GM12878 (cell line): ENCODE measurements around the gene ICE2. TPM values are rescaled to one million over a fixed set of nuclear protein-coding genes. Genes with fewer than 3 reads are reported as not detected.

Source experiments
- ATAC-seq: fragments of 200-7000 bp; cut with Tn5 transposase; 3 replicates; pipeline ENCODE4 v1.9.1; 2020; ENCODE audit warnings: mild to moderate bottlenecking, moderate library complexity
- BruUV-seq: library from RNA; stranded (reverse); fragments of 400-500 nt; replicated peaks from 2 replicates; lab custom pipeline; 2021; lab: Mats Ljungman, UMichigan
- CTCF ChIA-PET: fragments of 300-600 bp; sonication (Branson Sonifier 250); formaldehyde crosslinking; extraction: SDS; loops from one replicate; lab custom pipeline; 2021; ENCODE audit warnings: inconsistent platforms; lab: Yijun Ruan, JAX
- POLR2A ChIA-PET: fragments of 350-600 bp; formaldehyde crosslinking; extraction: SDS; loops from one replicate; lab custom pipeline; 2021; ENCODE audit warnings: inconsistent platforms; lab: Charles Lee
- RAD21 ChIA-PET: fragments of 300-600 bp; sonication (Branson Sonifier 250); formaldehyde crosslinking; loops from one replicate; lab custom pipeline; 2023; ENCODE audit warnings: antibody characterized with exemption; ENCODE audit not compliant: unreplicated experiment; lab: Charles Lee
- SMC1A ChIA-PET: fragments of 300-600 bp; sonication (Branson Sonifier 250); formaldehyde crosslinking; loops from one replicate; lab custom pipeline; 2023; ENCODE audit not compliant: unreplicated experiment, uncharacterized antibody; lab: Charles Lee
- DNase-seq: peaks from one replicate; pipeline ENCODE4 v3.0.0-alpha.2; 2011; ENCODE audit warnings: low read depth, low spot score
- FAIRE-seq: peaks from 3 replicates; lab custom pipeline; 2011; peaks lifted over from hg19 to GRCh38; lab: Jason Lieb, UNC
- H2AFZ ChIP-seq: 2 replicates; pipeline ENCODE4 v1.6.0; 2011; ENCODE audit warnings: low read depth, low read length, control low read depth; ENCODE audit not compliant: control insufficient read depth
- H3K27ac ChIP-seq: 2 replicates; pipeline ENCODE4 v1.5.1; 2011; ENCODE audit warnings: control low read depth; ENCODE audit not compliant: control insufficient read depth, insufficient read depth
- H3K27me3 ChIP-seq, 2 experiments: replicated peaks in 1 of 2; 2 replicates each; pipeline versions ENCODE4 v1.6.0 to v1.6.1; 2011; ENCODE audit warnings: low read length in 1 of 2; ENCODE audit not compliant: control insufficient read depth in 2 of 2, insufficient read depth in 2 of 2
- H3K36me3 ChIP-seq, 2 experiments: 2 replicates each; pipeline ENCODE4 v1.5.1; 2011; ENCODE audit warnings: low read length in 1 of 2; ENCODE audit not compliant: control insufficient read depth in 2 of 2, insufficient read depth in 2 of 2
- H3K4me1 ChIP-seq: 2 replicates; pipeline ENCODE4 v1.6.1; 2011; ENCODE audit warnings: mild to moderate bottlenecking, low read length, moderate library complexity, mixed read lengths; ENCODE audit not compliant: control insufficient read depth, insufficient read depth
- H3K4me2 ChIP-seq: 2 replicates; pipeline ENCODE4 v1.6.0; 2011; ENCODE audit warnings: control low read depth; ENCODE audit not compliant: control insufficient read depth, insufficient read depth
- H3K4me3 ChIP-seq: fragments of 200-600 bp; sonication (generic); 2 replicates; pipeline ENCODE4 v1.5.1; 2016
- H3K79me2 ChIP-seq: 2 replicates; pipeline ENCODE4 v1.6.0; 2011; ENCODE audit warnings: low read length; ENCODE audit not compliant: control insufficient read depth, insufficient read depth
- H3K9ac ChIP-seq: 2 replicates; pipeline ENCODE4 v1.8.0; 2011; ENCODE audit warnings: low read length, control low read depth, mixed read lengths; ENCODE audit not compliant: control insufficient read depth, insufficient read depth
- H3K9me3 ChIP-seq: replicated peaks from 3 replicates; pipeline ENCODE4 v1.5.1; 2011; ENCODE audit warnings: mild to moderate bottlenecking, low read length; ENCODE audit not compliant: control insufficient read depth, insufficient read depth
- H4K20me1 ChIP-seq: 2 replicates; pipeline ENCODE4 v1.6.0; 2011; ENCODE audit not compliant: control insufficient read depth, insufficient read depth
- CEBPB ChIP-seq, 2 experiments: fragments of 150-350 bp in 1 of 2; IDR thresholded peaks; 2 replicates each; pipeline ENCODE4 v1.6.1; 2012 to 2014; ENCODE audit warnings: low read depth in 2 of 2, low read length in 2 of 2, borderline replicate concordance in 1 of 2, inconsistent platforms in 1 of 2
- KLF5 ChIP-seq: fragments of 450-650 bp; IDR thresholded peaks from 2 replicates; pipeline ENCODE4 v1.6.1; 2014; ENCODE audit warnings: mild to moderate bottlenecking; ENCODE audit not compliant: partially characterized antibody
- LARP7 ChIP-seq: fragments of 450-650 bp; IDR thresholded peaks from 2 replicates; pipeline ENCODE4 v1.6.1; 2017; ENCODE audit warnings: mild to moderate bottlenecking
- NBN ChIP-seq: fragments of 450-650 bp; IDR thresholded peaks from 2 replicates; pipeline ENCODE4 v1.6.1; 2016
- SPI1 ChIP-seq: IDR thresholded peaks from 2 replicates; pipeline ENCODE4 v1.6.1; 2011; ENCODE audit warnings: low read depth, mild to moderate bottlenecking, low read length, moderate library complexity, borderline replicate concordance; ENCODE audit not compliant: insufficient read depth
- STAT3 ChIP-seq: IDR thresholded peaks from 2 replicates; pipeline ENCODE4 v1.6.1; 2011; ENCODE audit warnings: low read depth, low read length, improper control_type of control experiment
- TBL1XR1 ChIP-seq: IDR thresholded peaks from 2 replicates; pipeline ENCODE4 v1.6.1; 2012; ENCODE audit warnings: low read depth, low read length, improper control_type of control experiment
- in situ Hi-C: fragments of 300-500 bp; cut with MboI; formaldehyde crosslinking; loops from 9 replicates; pipeline ENCODE4 v1.14.3; 2018; ENCODE audit warnings: mixed read lengths
- intact Hi-C: fragments of 100-400 bp; cut with micrococcal nuclease; formaldehyde crosslinking; loops from one replicate; pipeline ENCODE4 v1.14.2; 2022; ENCODE audit not compliant: unreplicated experiment
- polyA plus RNA-seq, 11 experiments: library from polyadenylated mRNA; depleted of rRNA in 4 of 11; unstranded in 6 of 11; stranded (reverse) in 5 of 11; fragments of >200 nt; fragmentation: Nextera tagmentation in 4 of 11; fragmentation: Illumina TruSeq in 1 of 11; extraction: Ambion mirVana in 4 of 11; extraction: Trizol in 1 of 11; gene quantifications; 1 replicate in 1 of 11; 2 replicates in 10 of 11; pipeline versions ENCODE4 v1.2.1 to v1.2.3, GENCODE V29; 2011 to 2016; ENCODE audit warnings: inconsistent platforms in 2 of 11, missing spikeins in 2 of 11, low read depth in 1 of 11
- total RNA-seq, 4 experiments: library from RNA; depleted of rRNA in 3 of 4; stranded (reverse); fragments of >200 nt in 3 of 4; fragmentation: Illumina TruSeq in 1 of 4; extraction: Trizol in 1 of 4; gene quantifications; 2 replicates each; pipeline versions ENCODE4 v1.2.1 to v1.2.3, GENCODE V29; 2013 to 2021
- TF ChIP-seq, protein P1 (sequence below): fragments of 450-650 bp; IDR thresholded peaks from 2 replicates; pipeline ENCODE4 v1.6.1; 2016; ENCODE audit warnings: mild to moderate bottlenecking
- TF ChIP-seq, protein P2 (sequence below): fragments of 450-650 bp; IDR thresholded peaks from 2 replicates; pipeline ENCODE4 v1.6.1; 2017; ENCODE audit warnings: mild to moderate bottlenecking, moderate library complexity

Gene ICE2
- total and polyA plus RNA-seq, 10 of the 15 experiments (the other 5 are each of a cell fraction or from before 2014, with no cell fraction given), result 14.2 to 62.0 (median 44.9) TPM

DNA sequence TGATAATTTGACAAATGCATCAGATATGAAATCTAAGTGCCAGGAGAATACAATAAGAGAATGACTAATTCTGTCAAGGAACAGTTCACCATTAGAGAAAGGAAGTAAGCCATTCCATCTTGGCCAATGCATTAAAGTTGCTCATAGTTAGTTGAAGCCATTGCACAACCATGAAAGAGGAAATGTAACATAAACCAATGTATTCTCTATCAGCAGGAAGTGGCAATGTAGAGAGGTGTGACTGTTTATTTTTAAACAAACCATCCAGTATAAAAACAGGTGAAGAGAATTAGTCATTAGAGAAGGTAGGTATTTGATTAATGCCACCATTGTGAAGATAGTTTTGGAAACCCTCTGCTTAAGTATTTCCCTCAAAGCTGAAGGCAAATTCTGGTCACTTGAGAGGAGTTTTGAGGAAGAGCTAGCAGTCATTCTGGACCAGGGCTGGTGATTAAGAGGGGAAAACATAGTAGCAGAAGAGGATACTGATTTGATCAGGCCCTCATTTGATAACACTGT, 70.4 kb downstream of the ICE2 start:
- in situ Hi-C loops (no loop called here), intact Hi-C loops (no loop called here)
- peak overlapping the region; percentile 45; the same call in 1 of the 2 replicates for H2AFZ ChIP-seq
- no peaks in the 10 kb centered on the region for H3K27me3 ChIP-seq
- ATAC-seq, result peak; percentile 84
- peak; percentile 27 for FAIRE-seq
- SMC1A ChIA-PET, result interaction anchor here (0.6 to 1.5 kb wide), 2 partner anchors 16 to 80 kb away, joined by 3 read pairs; no protein-coding TSS in a partner anchor
- CTCF ChIA-PET, result interaction anchor here (1.3 to 2.1 kb wide), 2 partner anchors 10 to 101 kb away, joined by 3 to 4 read pairs; partner anchors contain the start of gene ANXA2
- BruUV-seq, result no TSS peak
- no peak overlapping the region; the same call in 1 of the 2 replicates for H3K27ac ChIP-seq
- no peaks in the 10 kb centered on the region for H3K9me3 ChIP-seq
- POLR2A ChIA-PET, result interaction anchor here (0.7 kb wide), 1 partner anchor 22 kb away, joined by 3 read pairs; no protein-coding TSS in a partner anchor
- 0 out of 2 replicates have a peak overlapping the region, but pooled peaks have one; percentile 10 for H3K4me2 ChIP-seq
- TF ChIP-seq TBL1XR1 (no peak), CEBPB (IDR thresholded peaks at IDR 0.05; ENCODE audit: borderline replicate concordance in 1 of 2, low read depth in 2 of 2, low read length in 2 of 2) (peak in 1 of 2 experiments; percentile 60; a peak in 1 of 4 replicates), STAT3 (no peak), SPI1 (peak; percentile 53; the same call in 1 of the 2 replicates)
- no peaks in the 10 kb centered on the region for H4K20me1 ChIP-seq
- H3K4me1 ChIP-seq, result no peaks in the 10 kb centered on the region
- RAD21 ChIA-PET, result no interaction called here
- H3K79me2 ChIP-seq, result no peaks in the 10 kb centered on the region
- no peaks in the 10 kb centered on the region for H3K36me3 ChIP-seq
- no peak overlapping the region for H3K4me3 ChIP-seq
- no peak for DNase-seq
- no peak overlapping the region for H3K9ac ChIP-seq

DNA sequence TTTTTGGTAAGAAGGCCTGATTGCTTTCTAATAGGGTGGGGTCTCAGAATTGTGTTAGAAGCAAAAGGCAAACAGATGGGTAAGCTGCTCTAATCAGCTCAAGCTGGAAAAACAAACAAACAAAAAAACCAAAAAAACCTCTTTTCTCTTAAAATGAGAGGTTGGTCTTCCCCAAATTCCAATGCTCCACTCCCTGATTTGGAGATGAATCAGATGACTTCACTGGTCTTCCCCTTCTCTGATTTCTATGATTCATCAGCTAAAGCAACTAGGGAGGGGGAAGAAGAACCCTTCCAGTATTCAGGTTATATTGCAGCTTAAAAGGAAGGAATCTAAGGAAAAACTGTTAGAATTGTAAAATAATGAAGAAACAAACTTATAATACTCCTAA, 71.5 kb downstream of the ICE2 start:
- FAIRE-seq, result no peak
- Histone ChIP-seq H3K27ac (no peak overlapping the region), H4K20me1 (no peaks in the 10 kb centered on the region), H3K79me2 (no peaks in the 10 kb centered on the region), H3K4me3 (no peak overlapping the region), H3K4me1 (no peaks in the 10 kb centered on the region), H3K4me2 (no peak overlapping the region), H3K27me3 (no peaks in the 10 kb centered on the region), H3K9me3 (no peaks in the 10 kb centered on the region), H3K9ac (no peak overlapping the region), H3K36me3 (no peaks in the 10 kb centered on the region), H2AFZ (no peak overlapping the region)
- BruUV-seq, result no TSS peak
- POLR2A ChIA-PET, result interaction anchor here (0.7 kb wide), 1 partner anchor 9 kb away, joined by 9 read pairs; the partner anchor contains the start of gene ANXA2
- intact Hi-C loops, result no loop called here
- RAD21 ChIA-PET, result interaction anchor here (1.2 kb wide), 1 partner anchor 9 kb away, joined by 3 read pairs; no protein-coding TSS in a partner anchor
- SMC1A ChIA-PET, result interaction anchor here (0.9 to 1.8 kb wide), 3 partner anchors 15 to 96 kb away, joined by 3 to 4 read pairs (median 3); no protein-coding TSS in a partner anchor
- no peak for DNase-seq
- no peak for ATAC-seq
- in situ Hi-C loops, result no loop called here
- CTCF ChIA-PET, result interaction anchor here (1.1 to 2.3 kb wide), 2 partner anchors 42 to 44 kb away, joined by 3 to 5 read pairs; no protein-coding TSS in a partner anchor
- no peak for TF ChIP-seq CEBPB (IDR thresholded peaks at IDR 0.05; ENCODE audit: borderline replicate concordance in 1 of 2, low read depth in 2 of 2, low read length in 2 of 2)
- no peak for TF ChIP-seq LARP7
- TF ChIP-seq, protein P1, sequence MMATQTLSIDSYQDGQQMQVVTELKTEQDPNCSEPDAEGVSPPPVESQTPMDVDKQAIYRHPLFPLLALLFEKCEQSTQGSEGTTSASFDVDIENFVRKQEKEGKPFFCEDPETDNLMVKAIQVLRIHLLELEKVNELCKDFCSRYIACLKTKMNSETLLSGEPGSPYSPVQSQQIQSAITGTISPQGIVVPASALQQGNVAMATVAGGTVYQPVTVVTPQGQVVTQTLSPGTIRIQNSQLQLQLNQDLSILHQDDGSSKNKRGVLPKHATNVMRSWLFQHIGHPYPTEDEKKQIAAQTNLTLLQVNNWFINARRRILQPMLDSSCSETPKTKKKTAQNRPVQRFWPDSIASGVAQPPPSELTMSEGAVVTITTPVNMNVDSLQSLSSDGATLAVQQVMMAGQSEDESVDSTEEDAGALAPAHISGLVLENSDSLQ, result no peak
- TF ChIP-seq, protein P2, sequence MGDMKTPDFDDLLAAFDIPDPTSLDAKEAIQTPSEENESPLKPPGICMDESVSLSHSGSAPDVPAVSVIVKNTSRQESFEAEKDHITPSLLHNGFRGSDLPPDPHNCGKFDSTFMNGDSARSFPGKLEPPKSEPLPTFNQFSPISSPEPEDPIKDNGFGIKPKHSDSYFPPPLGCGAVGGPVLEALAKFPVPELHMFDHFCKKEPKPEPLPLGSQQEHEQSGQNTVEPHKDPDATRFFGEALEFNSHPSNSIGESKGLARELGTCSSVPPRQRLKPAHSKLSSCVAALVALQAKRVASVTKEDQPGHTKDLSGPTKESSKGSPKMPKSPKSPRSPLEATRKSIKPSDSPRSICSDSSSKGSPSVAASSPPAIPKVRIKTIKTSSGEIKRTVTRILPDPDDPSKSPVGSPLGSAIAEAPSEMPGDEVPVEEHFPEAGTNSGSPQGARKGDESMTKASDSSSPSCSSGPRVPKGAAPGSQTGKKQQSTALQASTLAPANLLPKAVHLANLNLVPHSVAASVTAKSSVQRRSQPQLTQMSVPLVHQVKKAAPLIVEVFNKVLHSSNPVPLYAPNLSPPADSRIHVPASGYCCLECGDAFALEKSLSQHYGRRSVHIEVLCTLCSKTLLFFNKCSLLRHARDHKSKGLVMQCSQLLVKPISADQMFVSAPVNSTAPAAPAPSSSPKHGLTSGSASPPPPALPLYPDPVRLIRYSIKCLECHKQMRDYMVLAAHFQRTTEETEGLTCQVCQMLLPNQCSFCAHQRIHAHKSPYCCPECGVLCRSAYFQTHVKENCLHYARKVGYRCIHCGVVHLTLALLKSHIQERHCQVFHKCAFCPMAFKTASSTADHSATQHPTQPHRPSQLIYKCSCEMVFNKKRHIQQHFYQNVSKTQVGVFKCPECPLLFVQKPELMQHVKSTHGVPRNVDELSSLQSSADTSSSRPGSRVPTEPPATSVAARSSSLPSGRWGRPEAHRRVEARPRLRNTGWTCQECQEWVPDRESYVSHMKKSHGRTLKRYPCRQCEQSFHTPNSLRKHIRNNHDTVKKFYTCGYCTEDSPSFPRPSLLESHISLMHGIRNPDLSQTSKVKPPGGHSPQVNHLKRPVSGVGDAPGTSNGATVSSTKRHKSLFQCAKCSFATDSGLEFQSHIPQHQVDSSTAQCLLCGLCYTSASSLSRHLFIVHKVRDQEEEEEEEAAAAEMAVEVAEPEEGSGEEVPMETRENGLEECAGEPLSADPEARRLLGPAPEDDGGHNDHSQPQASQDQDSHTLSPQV, result no peak
- no peak for TF ChIP-seq KLF5
- TF ChIP-seq NBN, result no peak
